ENCODE measurements around the gene ZDHHC20.
"Not testable (repeated sequence)": the region's sequence is repeated elsewhere in the genome, so short reads cannot be mapped to it uniquely, and the experiment has no call there.

The ZDHHC20 gene

DNA sequence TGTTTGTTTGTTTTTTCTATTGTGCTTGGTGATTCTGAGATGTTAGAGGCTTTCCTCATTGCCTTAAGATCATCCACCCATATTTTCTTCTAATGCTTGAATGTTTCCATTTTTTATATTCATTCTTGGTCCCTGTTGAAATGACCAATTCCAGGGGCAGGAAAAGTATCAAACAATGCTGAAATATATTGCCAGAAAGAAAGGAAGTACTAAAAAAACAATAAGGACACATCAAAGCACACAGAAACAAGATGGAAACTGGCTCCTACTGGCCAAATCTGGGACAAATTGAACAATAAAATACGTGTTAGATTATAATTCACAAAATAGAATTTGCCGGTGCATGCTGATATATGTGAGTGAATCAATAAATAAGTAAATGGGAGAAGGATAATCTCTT lies 23.9 kb downstream of the ZDHHC20 start:
- no peak for DNase-seq

DNA sequence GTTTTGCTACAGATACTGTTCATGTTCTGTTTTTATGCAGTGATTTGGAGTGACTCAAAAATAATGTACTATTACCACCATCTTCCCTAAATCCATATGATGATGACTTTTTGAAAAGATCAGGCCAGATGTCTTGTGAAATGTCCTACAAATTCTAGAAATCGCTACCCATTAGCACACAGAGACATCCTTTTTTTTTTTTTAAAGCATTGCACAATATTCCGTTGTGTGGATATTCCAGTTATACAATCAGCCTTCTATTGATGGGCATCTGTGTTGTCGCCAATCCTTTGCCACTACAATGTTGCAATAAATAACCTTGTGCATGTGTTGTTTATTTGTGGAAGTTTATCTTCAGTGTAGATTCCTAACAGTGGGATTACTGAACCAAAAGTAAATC lies 24.5 kb downstream of the ZDHHC20 start:
- DNase-seq, result no peak

DNA sequence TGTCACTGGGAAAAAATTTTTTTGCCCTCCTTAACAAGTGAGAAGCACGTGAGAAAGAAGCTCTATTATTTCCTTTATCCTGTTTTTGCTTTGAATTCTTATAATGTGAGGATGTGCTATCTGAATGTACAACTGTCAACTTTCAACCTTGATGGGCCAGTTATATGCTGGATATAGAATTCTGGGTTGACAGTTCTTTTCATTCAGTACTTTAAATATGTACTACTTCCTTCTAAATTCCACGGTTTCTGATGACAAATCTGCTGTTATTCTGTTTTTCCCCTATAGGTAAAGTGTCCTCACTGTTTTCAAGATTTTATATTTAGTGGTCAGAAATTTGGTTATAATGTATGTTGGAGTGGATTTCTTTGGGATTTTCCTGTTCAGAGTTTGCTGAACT lies 29.9 kb downstream of the ZDHHC20 start:
- DNase-seq, result no peak

DNA sequence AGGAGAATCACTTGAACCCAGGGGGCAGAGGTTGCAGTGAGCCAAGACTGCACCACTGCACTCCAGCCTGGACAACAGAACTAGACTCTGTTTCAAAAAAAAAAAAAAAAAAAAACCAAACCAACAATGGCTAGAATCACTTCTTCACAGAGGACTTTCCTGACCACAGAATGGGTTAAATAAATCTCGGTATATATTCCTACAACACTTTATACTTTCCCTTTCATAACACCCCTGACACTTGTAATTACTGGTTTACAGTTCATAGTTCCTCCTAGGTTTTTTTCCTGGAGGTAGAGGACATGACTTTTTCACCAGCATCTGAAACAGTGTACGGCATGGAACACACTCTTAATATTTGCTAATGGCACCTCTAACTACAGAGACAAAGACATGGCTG lies 31.4 kb downstream of the ZDHHC20 start:
- DNase-seq, result no peak

DNA sequence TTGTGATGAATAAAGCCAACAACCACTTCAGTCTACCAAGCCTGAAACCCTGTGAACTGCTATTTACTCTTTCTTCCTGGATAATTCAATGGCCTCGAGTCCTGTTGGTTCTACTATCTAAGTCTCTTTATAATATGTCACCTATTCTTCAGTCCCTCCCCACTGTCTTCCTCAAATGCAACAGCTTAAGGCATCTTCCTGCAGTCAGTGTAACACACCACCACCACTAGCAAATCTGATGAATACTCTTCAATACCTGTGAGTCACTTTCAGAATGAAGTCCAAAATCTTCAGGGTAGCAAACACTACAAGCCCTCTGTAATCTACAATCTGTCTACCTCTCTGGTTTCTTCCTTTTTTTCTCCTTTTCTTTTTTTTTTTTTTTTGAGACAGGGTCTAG lies 32.9 kb downstream of the ZDHHC20 start:
- DNase-seq, result no peak

DNA sequence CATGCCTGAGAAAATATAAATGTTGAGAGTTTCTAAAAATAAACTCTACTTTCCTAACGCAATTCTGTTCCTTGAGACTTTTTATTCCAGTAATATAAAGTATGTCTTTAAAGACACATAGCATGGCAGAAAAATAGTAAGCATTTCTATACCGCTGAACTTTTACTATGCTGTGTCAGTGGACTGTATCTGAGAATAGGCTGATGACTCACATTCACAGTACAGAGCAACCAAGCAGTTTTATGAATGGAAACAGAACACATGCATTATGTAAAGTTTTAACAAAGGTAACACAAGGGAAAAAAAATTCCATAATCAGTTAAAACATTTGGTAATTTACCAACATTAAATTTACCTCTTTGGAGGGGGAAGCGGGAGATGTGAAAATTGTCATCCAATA lies 38.4 kb downstream of the ZDHHC20 start:
- DNase-seq, result no peak

DNA sequence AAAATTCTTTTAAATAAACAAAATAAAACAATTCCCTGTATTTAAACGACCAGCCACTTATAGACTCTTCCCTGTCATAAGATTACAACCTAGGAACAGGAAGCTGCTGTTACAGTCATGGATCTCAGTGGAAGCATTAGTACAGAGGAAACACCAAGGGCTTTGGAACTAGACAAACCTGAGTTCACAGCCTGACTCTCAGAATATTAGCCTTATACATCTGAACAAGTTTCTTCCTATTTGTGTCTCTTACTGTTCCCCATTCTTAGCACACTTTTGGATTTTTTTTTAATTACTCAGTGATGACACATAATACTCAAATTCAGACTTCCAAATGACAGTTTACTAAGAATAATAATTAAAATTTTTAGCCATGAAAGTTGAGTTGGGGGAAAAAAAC lies 46.1 kb downstream of the ZDHHC20 start:
- no peak for DNase-seq

DNA sequence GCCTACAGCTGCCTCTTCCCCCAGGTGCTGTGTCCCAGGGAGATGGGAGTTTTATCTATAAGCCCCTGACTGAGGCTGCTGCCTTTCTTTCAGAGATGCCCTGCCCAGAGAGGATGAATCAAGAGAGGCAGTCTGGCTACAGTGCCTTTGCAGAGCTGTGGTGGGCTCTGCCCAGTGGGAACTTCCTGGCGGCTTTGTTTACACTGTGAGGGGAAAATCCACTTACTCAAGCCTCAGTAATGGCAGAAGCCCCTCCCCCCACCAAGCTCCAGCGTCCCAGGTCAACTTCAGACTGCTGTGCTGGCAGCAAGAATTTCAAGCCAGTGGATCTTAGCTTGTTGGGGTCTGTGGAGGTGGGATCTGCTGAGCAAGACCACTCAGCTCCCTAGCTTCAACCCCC lies 48.6 kb downstream of the ZDHHC20 start:
- not testable (repeated sequence) for DNase-seq

DNA sequence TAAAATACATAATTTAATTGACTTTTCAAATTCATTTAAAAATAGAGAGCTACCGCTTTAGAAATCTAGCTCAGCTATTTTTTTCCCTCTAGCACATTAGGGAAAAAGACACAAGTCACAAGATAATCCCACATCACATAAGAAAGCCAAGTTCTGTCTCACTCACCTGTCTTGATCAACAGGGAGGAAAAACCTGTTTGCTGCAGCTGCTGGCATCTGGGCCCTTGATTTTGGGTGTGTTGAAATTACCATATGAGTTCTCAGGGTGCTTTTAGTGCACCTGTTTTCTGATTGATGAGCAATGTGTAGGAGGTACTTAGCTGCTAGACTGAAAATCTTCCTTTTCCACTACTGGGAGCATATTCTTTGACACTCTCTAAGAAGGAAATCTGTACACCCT lies 53.8 kb downstream of the ZDHHC20 start:
- DNase-seq, result no peak

DNA sequence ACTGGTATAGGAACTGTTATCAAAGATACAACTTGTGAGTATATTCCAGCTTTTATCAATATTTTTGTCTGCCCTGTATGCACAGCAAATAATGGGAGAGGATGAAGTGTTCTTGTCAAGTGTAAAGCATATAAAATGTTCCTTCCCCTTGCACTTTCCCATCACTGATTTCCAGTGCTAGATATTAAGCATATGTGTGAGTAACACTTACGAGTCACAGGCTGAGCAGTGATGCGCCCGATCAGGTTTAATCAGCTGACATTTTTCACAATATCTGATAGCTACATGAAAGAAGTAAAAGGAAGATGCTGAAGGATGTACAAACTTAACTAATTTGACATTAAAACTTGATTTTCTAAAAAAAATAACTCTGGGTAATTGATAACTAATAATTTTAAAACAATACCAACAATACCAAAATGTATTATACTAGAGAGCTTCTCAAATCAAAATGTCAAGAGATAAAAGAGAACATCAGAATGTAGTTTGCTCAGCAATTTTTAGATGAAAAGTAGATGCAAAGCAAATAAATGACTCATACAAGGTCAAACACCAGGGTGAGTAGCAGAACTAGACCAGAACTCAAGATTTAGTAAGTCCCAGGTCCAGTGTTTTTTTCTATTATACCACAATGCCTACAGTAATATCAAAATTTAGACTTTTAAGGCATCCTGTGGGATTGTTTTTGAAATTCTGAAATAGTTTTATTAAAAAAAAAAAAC lies 56.4 kb downstream of the ZDHHC20 start:
- no peak for DNase-seq

DNA sequence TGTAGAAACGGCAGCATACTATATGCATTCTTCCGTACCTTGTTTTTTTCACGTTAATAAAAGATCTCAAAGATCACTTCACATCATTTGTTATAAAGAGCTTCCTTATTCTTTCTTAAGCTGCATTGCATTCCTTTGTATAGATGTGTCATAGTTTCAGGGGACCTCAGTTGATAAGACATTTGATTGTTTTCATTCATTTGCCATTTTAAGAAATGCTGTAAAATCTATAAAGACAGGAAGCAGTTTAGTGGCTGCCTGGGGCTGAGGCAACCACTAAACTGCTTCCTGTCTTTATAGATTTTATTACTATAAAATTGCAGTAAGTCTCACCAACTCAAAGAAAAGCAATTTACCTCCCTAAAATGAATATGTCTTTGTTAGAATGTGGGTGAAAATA lies 59.4 kb downstream of the ZDHHC20 start:
- DNase-seq, result no peak

DNA sequence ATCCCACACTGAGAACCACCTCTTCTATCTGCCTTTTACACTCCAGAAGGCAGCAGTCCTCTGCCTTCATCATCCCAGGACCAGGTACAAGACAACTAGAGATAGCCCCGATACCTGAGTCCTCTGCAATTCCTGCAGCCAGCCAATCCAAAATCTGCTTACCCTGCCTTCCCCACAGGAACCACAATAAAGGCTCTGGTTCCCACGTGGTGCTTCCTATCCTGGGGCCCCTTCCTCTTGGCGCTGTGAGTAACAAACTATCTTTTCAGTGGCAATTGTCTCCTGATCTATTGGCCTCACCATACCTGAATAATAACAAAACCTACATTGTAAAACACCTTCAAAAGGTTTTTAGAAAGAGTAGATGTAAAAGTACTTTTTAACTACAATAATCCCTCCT lies 63.1 kb downstream of the ZDHHC20 start:
- no peak for DNase-seq

DNA sequence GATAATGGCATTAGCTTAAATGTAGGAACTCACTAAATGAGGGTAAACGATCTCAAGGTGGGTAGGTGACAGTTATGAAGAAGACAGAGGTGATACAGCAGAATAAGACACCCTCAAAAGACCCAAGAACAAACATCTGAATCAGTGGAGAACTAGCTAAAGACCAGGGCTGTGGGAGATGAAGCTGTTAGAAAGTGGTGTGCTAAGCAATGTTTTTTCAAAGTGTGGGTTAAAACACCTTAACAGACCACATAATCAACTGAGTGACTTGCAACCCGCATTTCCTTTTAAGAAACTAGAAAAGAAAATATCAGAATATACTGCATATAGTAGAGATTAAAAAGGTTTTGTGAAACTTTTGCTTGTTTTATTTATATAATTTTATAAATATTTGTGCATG lies 70.0 kb downstream of the ZDHHC20 start:
- DNase-seq, result no peak

DNA sequence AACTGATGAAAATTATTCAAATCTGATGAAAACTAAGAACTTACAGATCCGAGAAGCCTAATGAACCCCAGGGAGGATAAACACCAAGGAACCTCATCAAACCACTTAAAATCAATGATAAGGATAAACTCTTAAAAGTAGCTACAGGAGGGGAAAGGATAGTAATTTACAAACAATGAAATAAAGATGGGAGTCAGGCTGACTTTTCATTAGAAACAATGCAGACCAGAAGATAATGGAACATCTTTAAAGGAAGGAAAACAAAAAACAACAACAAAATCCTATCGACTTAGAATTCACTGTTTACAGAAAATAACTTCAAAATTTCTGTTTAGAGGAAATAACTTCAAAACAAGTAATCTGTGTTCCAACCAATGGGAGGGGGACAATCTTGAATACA lies 73.4 kb downstream of the ZDHHC20 start:
- no peak for DNase-seq

DNA sequence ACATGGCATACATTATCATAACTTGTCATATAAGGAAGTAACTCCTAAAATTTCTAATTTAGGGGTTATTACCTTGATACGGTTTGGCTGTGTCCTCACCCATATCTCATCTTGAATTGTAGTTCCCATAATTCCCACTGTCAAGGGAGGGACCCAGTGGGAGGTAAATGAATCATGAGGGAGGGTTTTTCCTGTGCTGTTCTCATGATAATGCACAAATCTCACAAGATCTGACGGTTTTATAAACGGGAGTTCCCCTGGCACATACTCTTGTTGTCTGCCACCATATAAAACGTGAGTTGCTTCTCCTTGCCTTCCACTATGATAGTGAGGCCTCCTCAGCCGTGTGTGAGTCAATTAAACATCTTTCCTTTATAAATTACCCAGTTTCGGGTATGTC lies 76.0 kb downstream of the ZDHHC20 start:
- DNase-seq, result no peak

DNA sequence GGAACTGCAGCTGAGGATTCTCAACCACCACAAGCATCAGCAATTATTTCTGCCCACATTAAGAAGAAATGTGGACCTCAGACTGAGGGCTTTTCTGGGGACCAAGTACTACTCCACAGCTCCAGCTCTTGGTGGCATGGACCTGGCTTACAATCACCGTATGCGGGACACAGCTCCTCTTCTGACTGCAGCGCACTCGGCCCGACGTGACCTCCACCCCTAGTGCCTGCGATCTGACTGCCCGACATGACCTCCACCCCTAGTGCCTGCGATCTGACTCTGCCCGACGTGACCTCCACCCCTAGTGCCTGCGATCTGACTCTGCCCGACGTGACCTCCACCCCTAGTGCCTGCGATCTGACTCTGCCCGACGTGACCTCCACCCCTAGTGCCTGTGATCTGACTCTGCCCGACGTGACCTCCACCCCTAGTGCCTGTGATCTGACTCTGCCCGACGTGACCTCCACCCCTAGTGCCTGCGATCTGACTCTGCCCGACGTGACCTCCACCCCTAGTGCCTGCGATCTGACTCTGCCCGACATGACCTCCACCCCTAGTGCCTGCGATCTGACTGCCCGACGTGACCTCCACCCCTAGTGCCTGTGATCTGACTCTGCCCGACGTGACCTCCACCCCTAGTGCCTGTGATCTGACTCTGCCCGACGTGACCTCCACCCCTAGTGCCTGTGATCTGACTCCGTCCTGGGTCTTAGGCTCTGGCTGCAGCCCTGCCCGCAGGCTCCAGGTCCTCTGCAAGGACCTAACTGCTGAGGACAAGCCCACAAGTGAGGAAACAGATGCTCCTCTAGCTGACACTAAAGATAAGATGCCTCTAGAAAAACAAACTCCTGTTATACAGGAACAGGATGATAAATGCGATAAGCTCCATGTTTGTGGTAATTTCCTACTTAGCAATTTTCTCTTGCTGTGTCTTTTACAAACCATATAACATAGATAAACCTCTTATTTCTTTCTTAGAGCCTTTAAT lies 81.8 kb downstream of the ZDHHC20 start:
- not testable (repeated sequence) for DNase-seq

DNA sequence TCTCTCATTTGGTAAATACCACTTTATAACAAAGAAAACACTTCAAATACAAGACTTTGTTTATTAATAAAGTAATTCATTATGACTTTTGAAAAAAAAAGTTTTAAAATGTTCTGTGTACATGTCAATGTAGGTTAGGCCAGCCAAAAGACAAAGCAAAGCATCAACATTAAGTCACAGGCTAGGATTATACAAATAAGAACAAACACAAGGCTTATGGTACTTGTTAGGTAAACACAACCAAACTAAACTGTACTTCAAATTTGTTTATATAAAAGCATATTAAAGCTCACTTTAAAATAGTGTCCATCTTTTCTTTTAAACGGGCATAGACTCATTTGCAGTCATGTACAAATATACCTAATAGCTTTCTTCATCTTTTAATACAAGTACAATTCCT lies 86.6 kb downstream of the ZDHHC20 start:
- no peak for DNase-seq

DNA sequence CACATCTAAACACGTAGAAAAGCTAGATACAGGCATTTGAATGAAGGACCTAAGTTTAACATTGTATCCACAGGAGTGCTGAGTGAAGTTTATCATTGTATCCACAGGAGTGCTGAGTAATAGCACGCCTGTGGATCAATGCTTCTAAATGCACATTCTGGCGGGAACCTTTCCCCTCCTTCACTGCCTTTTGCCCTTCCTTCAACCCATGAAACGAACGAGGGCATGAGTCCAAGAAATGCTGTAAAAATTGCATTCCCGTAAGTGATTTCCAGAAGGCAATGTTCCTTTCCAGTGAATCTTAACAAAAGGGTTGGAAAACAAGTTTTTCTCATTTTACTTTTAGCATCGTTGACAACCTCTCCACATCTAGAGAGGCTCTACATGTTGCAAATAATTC lies 88.1 kb downstream of the ZDHHC20 start:
- no peak for DNase-seq

DNA sequence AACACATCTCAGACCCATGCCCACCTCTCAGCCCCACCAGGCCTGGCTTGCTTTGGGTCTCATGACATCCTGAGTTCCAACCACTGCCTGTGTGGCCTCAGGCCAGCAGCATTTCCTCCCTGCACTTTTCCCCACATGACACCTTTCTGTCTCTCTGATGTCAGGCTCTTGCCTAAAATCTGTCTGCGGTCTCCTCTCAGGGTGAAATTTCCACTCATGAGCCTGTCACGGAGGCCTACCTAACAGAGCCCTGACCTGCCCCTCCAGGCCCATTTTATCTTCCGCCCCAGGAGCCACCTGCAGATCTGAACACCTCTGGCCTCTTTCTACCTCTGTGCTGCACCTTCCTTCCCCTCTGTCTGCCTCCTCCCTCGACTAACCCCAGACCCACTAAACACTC lies 93.5 kb downstream of the ZDHHC20 start:
- DNase-seq, result no peak

DNA sequence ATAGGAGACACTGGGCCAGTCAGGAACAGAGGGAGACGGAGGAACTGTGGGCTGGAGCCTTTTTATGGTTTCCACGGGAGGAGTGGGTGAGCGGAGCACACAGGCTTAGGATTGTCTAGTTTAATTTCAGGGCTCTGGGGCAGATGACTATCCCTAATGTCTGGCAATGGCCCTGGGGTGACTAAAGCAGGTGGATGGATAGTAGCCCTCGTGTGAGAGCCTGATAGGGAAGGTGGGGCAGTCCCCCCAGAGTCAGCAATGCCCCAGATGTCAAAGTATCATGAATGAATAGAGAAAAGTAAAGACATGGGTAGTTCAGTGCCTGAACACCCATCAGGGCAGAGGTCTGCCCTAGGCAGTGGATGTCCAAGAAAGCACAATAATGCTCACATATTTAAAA lies 94.2 kb downstream of the ZDHHC20 start:
- no peak for DNase-seq

DNA sequence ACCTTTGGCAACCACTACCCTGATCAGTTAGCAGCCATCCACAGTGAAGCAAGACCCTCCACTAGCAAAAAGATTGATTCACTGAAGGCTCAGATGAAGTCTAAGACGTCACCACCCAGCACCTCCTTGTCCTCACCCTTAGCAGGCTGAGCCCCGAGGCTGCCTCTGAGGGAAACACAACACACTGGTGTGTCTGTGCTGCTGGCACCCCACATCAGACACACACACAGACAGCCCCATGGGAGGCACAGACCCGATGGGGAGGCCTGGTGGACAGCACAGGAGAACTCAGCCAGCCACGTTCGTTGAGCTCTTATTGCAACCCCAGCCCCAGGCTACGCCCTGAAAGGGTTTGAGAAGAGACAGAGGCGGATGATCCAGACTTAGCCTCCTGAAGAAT lies 94.7 kb downstream of the ZDHHC20 start:
- DNase-seq, result no peak

DNA sequence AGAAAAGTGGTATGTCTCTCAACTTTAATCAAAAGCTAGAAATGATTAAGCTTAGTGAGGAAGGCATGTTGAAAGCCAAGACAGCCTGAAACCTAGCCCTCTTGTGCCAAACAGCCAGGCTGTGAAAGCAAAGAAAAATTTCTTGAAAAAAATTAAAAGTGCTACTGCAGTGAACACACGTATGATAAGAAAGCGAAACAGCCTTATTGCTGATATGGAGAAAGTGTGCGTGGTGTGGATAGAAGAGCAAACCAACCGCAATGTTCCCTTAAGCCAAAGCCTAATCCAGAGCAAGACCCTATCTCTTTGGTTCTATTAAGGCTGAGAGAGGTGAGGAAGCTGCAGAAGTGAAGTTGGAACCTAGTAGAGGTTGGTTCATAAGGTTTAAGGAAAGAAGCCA lies 96.4 kb downstream of the ZDHHC20 start:
- no peak for DNase-seq

DNA sequence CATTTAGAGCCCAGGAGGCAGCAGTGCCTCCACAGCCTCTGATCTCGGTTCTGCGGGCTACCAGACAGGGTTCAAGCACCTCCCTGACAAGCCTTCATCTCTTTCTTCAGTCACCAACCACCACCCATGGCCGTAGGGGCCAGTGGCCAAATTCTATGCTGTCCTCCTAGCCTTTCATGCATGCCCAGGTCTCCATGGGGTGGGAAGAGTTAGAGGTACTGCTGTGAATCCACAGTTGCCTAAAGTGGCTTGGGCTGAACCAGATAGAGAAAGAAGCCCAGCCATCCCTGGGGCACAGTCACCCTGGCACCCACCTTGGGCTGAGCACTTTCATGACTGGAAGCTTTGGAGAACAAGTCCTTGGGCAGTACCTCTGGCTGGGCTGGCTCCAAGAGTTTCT lies 97.4 kb downstream of the ZDHHC20 start:
- no peak for DNase-seq

DNA sequence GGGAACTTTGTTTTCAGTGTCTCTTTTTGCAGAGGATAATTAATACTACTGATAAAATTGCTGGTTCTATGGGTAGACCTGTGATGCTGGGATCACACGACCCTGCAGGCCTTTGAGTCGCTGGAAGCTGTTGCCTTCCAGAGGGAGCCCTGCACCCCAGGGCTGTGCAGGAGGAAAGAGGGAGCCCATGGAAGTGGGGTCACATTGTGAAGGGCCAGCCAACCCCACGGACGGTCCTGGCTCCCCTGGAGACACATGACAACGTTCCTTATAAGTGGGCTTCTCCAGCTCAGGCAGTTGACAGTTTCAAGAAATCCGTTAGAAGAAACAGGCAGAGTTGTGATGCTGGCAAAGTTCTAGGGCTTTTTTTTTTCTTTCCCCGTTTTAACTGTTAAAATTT lies 98.0 kb downstream of the ZDHHC20 start:
- DNase-seq, result no peak
